Endothelial cell of umbilical vein (primary cell): ENCODE measurements around the gene EEF1AKMT2. TPM values are rescaled to one million over a fixed set of nuclear protein-coding genes. Genes with fewer than 3 reads are reported as not detected.

ENCODE experiments used
- BruUV-seq: library from RNA; stranded (reverse); fragments of 400-500 nt; replicated peaks from 2 replicates; lab custom pipeline; 2021; lab: Mats Ljungman, UMichigan
- CTCF ChIA-PET: fragments of 300-600, 350-600 bp; sonication (Branson Sonifier 250); formaldehyde crosslinking; loops from one replicate; lab custom pipeline; 2021; ENCODE audit warnings: antibody characterized with exemption, inconsistent platforms; lab: Charles Lee
- POLR2A ChIA-PET: fragments of 300-600, 350-600 bp; sonication (Branson Sonifier 250); formaldehyde crosslinking; loops from one replicate; lab custom pipeline; 2021; ENCODE audit warnings: antibody characterized with exemption, inconsistent platforms; lab: Charles Lee
- DNase-seq: peaks from one replicate; pipeline ENCODE4 v3.0.0-alpha.2; 2011; ENCODE audit warnings: low read depth, low spot score
- FAIRE-seq: peaks from 2 replicates; lab custom pipeline; 2011; peaks lifted over from hg19 to GRCh38; lab: Jason Lieb, UNC
- H2AFZ ChIP-seq: 2 replicates; pipeline ENCODE4 v1.6.0; 2012; ENCODE audit warnings: low read depth, low read length, control low read depth, inconsistent platforms
- H3K27ac ChIP-seq: 2 replicates; pipeline ENCODE4 v1.5.1; 2011; ENCODE audit warnings: low read depth, mild to moderate bottlenecking, control low read depth, low read length, moderate library complexity; ENCODE audit not compliant: insufficient read depth
- H3K27me3 ChIP-seq, 2 experiments: 2 replicates each; pipeline versions ENCODE4 v1.6.0 to v1.6.1; 2011; ENCODE audit warnings: low read length in 2 of 2, mixed read lengths in 1 of 2; ENCODE audit not compliant: control insufficient read depth in 2 of 2, insufficient read depth in 2 of 2
- H3K36me3 ChIP-seq, 2 experiments: 2 replicates in 1 of 2; 3 replicates in 1 of 2; pipeline ENCODE4 v1.5.1; 2011; ENCODE audit warnings: low read length in 2 of 2, mild to moderate bottlenecking in 1 of 2, moderate library complexity in 1 of 2; ENCODE audit not compliant: control insufficient read depth in 2 of 2, insufficient read depth in 2 of 2; ENCODE audit errors: extremely low read depth in 1 of 2
- H3K4me1 ChIP-seq: 3 replicates; pipeline ENCODE4 v1.5.1; 2011; ENCODE audit warnings: mild to moderate bottlenecking, low read length; ENCODE audit not compliant: control insufficient read depth, insufficient read depth; ENCODE audit errors: extremely low read depth
- H3K4me2 ChIP-seq: 2 replicates; pipeline ENCODE4 v1.6.1; 2011; ENCODE audit warnings: low read length, control low read depth, mixed read lengths; ENCODE audit not compliant: insufficient read depth
- H3K4me3 ChIP-seq, 3 experiments: fragments of 200-600 bp in 1 of 3; sonication (generic), shearing (Covaris generic) in 1 of 3; replicated peaks in 1 of 3; 2 replicates each; pipeline ENCODE4 v1.5.1; 2011 to 2016; ENCODE audit warnings: control low read depth in 3 of 3, low read length in 3 of 3, mild to moderate bottlenecking in 2 of 3, inconsistent platforms in 1 of 3, low read depth in 1 of 3, moderate library complexity in 1 of 3; ENCODE audit not compliant: insufficient read depth in 1 of 3
- H3K79me2 ChIP-seq: 2 replicates; pipeline ENCODE4 v1.6.0; 2012; ENCODE audit warnings: low read length, inconsistent platforms; ENCODE audit not compliant: control insufficient read depth, insufficient read depth
- H3K9ac ChIP-seq: replicated peaks from 2 replicates; pipeline ENCODE3; 2011; ENCODE audit warnings: low read length, control low read depth; ENCODE audit not compliant: insufficient read depth; ENCODE audit errors: extremely low read depth
- H3K9me1 ChIP-seq: replicated peaks from 3 replicates; pipeline ENCODE4 v1.6.0; 2011; ENCODE audit warnings: mild to moderate bottlenecking, low read length; ENCODE audit not compliant: control insufficient read depth, insufficient read depth; ENCODE audit errors: extremely low read depth
- H3K9me3 ChIP-seq: replicated peaks from 2 replicates; pipeline ENCODE4 v1.5.1; 2012; ENCODE audit warnings: low read length, inconsistent platforms; ENCODE audit not compliant: control insufficient read depth, insufficient read depth
- H4K20me1 ChIP-seq: replicated peaks from 2 replicates; pipeline ENCODE3; 2011; ENCODE audit warnings: mild to moderate bottlenecking, low read length; ENCODE audit not compliant: control insufficient read depth, insufficient read depth; ENCODE audit errors: extremely low read depth
- CTCF ChIP-seq, 2 donors: IDR thresholded peaks; 1 replicate in 1 of 2; 2 replicates in 1 of 2; pipeline ENCODE4 v1.5.1; 2011; ENCODE audit warnings: low read length in 2 of 2, mild to moderate bottlenecking in 2 of 2, moderate library complexity in 2 of 2, control low read depth in 1 of 2, inconsistent platforms in 1 of 2, low read depth in 1 of 2; ENCODE audit not compliant: insufficient read depth in 1 of 2; ENCODE audit errors: extremely low read depth in 1 of 2
- EZH2 ChIP-seq: IDR thresholded peaks from 2 replicates; pipeline ENCODE4 v1.6.1; 2012; ENCODE audit warnings: borderline replicate concordance, low read depth, mild to moderate bottlenecking, moderate library complexity, low read length, inconsistent platforms; ENCODE audit not compliant: severe bottlenecking
- GATA2 ChIP-seq: IDR thresholded peaks from 2 replicates; pipeline ENCODE4 v1.7.0; 2011; ENCODE audit warnings: low read depth, mild to moderate bottlenecking, moderate library complexity, mixed read lengths, low read length; ENCODE audit not compliant: insufficient read length, insufficient read depth
- JUN ChIP-seq: IDR thresholded peaks from 2 replicates; pipeline ENCODE4 v1.6.1; 2011; ENCODE audit warnings: borderline replicate concordance, low read depth; ENCODE audit not compliant: insufficient read length, insufficient read depth
- MAX ChIP-seq: IDR thresholded peaks from 2 replicates; pipeline ENCODE4 v1.6.1; 2011; ENCODE audit not compliant: insufficient read depth, insufficient read length
- MYC ChIP-seq: IDR thresholded peaks from one replicate; pipeline ENCODE4 v1.6.1; 2011; ENCODE audit warnings: mild to moderate bottlenecking, low read depth, low read length
- POLR2A ChIP-seq: IDR thresholded peaks from 2 replicates; pipeline ENCODE4 v1.6.1; 2012; ENCODE audit warnings: low read depth, mild to moderate bottlenecking, control low read depth, low read length
- dilution Hi-C: fragments of 300-500 bp; cut with MboI; formaldehyde crosslinking; loops from one replicate; pipeline ENCODE4 v1.15.0; 2019; ENCODE audit warnings: low sequenced_read_pairs; ENCODE audit not compliant: extremely low pct_ligation_motif_present
- intact Hi-C: fragments of 100-400 bp; cut with micrococcal nuclease; formaldehyde crosslinking; loops from one replicate; pipeline ENCODE4 v1.10.0; 2022
- polyA plus RNA-seq, 4 experiments: library from polyadenylated mRNA; depleted of rRNA in 3 of 4; stranded (reverse) in 3 of 4; unstranded in 1 of 4; fragments of >200 nt; gene quantifications; 2 replicates each; pipeline versions ENCODE4 v1.2.1 to v1.2.3, GENCODE V29; 2011 to 2012; ENCODE audit warnings: missing spikeins in 1 of 4
- total RNA-seq: library from RNA; stranded (reverse); gene quantifications from 2 replicates; pipeline ENCODE4 v1.2.3, GENCODE V29; 2021

The EEF1AKMT2 gene
- total and polyA plus RNA-seq, 2 donors (not counting 3 experiments of a cell fraction or from before 2014, with no cell fraction given) = 8.5 to 21.3 TPM

GRCh38 chr10:124723826-124724225 lies 67.9 kb downstream of the EEF1AKMT2 start:
- intact Hi-C loops = no loop called here
- dilution Hi-C loops = no loop called here
- BruUV-seq = no TSS peak

More at GRCh38 chr10:124723826-124724225, 67.9 kb downstream of the EEF1AKMT2 start:
- H3K9me3 ChIP-seq = no peaks in the 10 kb centered on the region
- POLR2A ChIA-PET = no interaction called here
- H3K27ac ChIP-seq = no peak overlapping the region
- no peak overlapping the region for H3K4me2 ChIP-seq
- no peak for TF ChIP-seq POLR2A
- no peak for TF ChIP-seq MYC
- TF ChIP-seq JUN = no peak
- TF ChIP-seq GATA2 = no peak
- TF ChIP-seq EZH2 = no peak
- TF ChIP-seq CTCF (IDR thresholded peaks at IDR 0.05; ENCODE audit: extremely low read depth in 1 of 2, insufficient read depth in 1 of 2, low read depth in 1 of 2, low read length in 2 of 2) = no peak
- no peak for TF ChIP-seq MAX
- H2AFZ ChIP-seq = no peak overlapping the region
- no peak for DNase-seq
- no peak overlapping the region for H3K9ac ChIP-seq
- no peaks in the 10 kb centered on the region for H3K36me3 ChIP-seq
- no peaks in the 10 kb centered on the region for H3K9me1 ChIP-seq
- no peak overlapping the region for H3K4me3 ChIP-seq
- FAIRE-seq = no peak
- no peaks in the 10 kb centered on the region for H3K79me2 ChIP-seq
- no peaks in the 10 kb centered on the region for H3K27me3 ChIP-seq
- no peaks in the 10 kb centered on the region for H4K20me1 ChIP-seq
- H3K4me1 ChIP-seq = peaks cover 20% of the 10 kb centered on the region
- CTCF ChIA-PET = interaction anchor here (1.4 to 3.9 kb wide), 2 partner anchors 17 to 22 kb away, joined by 7 to 23 read pairs; no protein-coding TSS in a partner anchor
